WTC11 (cell line): ENCODE measurements around the gene ISM1.

Experiments used
- CTCF ChIP-seq: fragments of 200-600 bp; IDR thresholded peaks from 2 replicates; pipeline ENCODE4 v1.8.0; 2022; ENCODE audit warnings: antibody characterized with exemption
- ESRRA ChIP-seq: sonication (generic); formaldehyde crosslinking; IDR thresholded peaks from 2 replicates; pipeline ENCODE4 v1.8.1; 2022; ENCODE audit warnings: mild to moderate bottlenecking, missing genetic modification reagents, borderline replicate concordance
- FOXP1 ChIP-seq: sonication (generic); formaldehyde crosslinking; IDR thresholded peaks from 2 replicates; pipeline ENCODE4 v1.8.0; 2022; ENCODE audit warnings: missing genetic modification reagents, mild to moderate bottlenecking, moderate library complexity, borderline replicate concordance
- HMGXB4 ChIP-seq: sonication (generic); formaldehyde crosslinking; IDR thresholded peaks from 2 replicates; pipeline ENCODE4 v1.8.1; 2023; ENCODE audit warnings: mild to moderate bottlenecking, moderate library complexity, missing genetic modification reagents
- JUN ChIP-seq: sonication (generic); formaldehyde crosslinking; IDR thresholded peaks from 2 replicates; pipeline ENCODE4 v1.8.0; 2023; ENCODE audit warnings: mild to moderate bottlenecking, missing genetic modification reagents
- MAX ChIP-seq: sonication (generic); formaldehyde crosslinking; IDR thresholded peaks from 2 replicates; pipeline ENCODE4 v1.8.0; 2022; ENCODE audit warnings: mild to moderate bottlenecking, missing genetic modification reagents
- NFE2L1 ChIP-seq: sonication (generic); formaldehyde crosslinking; IDR thresholded peaks from 2 replicates; pipeline ENCODE4 v1.8.1; 2023; ENCODE audit warnings: missing genetic modification reagents
- NR1H2 ChIP-seq: sonication (generic); formaldehyde crosslinking; IDR thresholded peaks from 2 replicates; pipeline ENCODE4 v1.9.0; 2021; ENCODE audit warnings: mild to moderate bottlenecking, moderate library complexity, missing genetic modification reagents
- NR3C1 ChIP-seq: sonication (generic); formaldehyde crosslinking; conservative IDR thresholded peaks from 2 replicates; pipeline ENCODE4 v1.8.1; 2023; ENCODE audit warnings: low read depth, mild to moderate bottlenecking, missing genetic modification reagents
- SP1 ChIP-seq: sonication (generic); formaldehyde crosslinking; conservative IDR thresholded peaks from 2 replicates; pipeline ENCODE4 v1.8.1; 2022; ENCODE audit warnings: missing genetic modification reagents
- TCF7 ChIP-seq: sonication (generic); formaldehyde crosslinking; IDR thresholded peaks from 2 replicates; pipeline ENCODE4 v1.8.0; 2022; ENCODE audit warnings: mild to moderate bottlenecking, low read depth, missing genetic modification reagents, moderate library complexity
- TP53 ChIP-seq: sonication (generic); formaldehyde crosslinking; IDR thresholded peaks from 2 replicates; pipeline ENCODE4 v1.8.1; 2023; ENCODE audit warnings: mild to moderate bottlenecking, missing genetic modification reagents
- ZNF121 ChIP-seq: sonication (generic); formaldehyde crosslinking; IDR thresholded peaks from 2 replicates; pipeline ENCODE4 v1.8.0; 2023; ENCODE audit warnings: missing genetic modification reagents
- ZNF512 ChIP-seq: sonication (generic); formaldehyde crosslinking; IDR thresholded peaks from 2 replicates; pipeline ENCODE4 v1.8.1; 2022; ENCODE audit warnings: missing genetic modification reagents, borderline replicate concordance

- TF ChIP-seq ZNF512 (CRISPR knock-in tag) (no peak), CTCF (no peak), FOXP1 (CRISPR knock-in tag) (no peak), TP53 (CRISPR knock-in tag) (no peak), JUN (no peak), ESRRA (no peak), HMGXB4 (no peak), NFE2L1 (CRISPR knock-in tag) (no peak), ZNF121 (CRISPR knock-in tag) (no peak), SP1 (no peak), MAX (CRISPR knock-in tag) (no peak), NR1H2 (CRISPR knock-in tag) (no peak), NR3C1 (CRISPR knock-in tag) (no peak), TCF7 (CRISPR knock-in tag) (no peak)
Observed at GRCh38 chr20:13219327-13220193, 1.5 kb upstream of the ISM1 start.
